HCT116 (cell line): ENCODE measurements around the gene FCHSD2. TPM values are rescaled to one million over a fixed set of nuclear protein-coding genes. Genes with fewer than 3 reads are reported as not detected.

Experiments used
- ATAC-seq: fragments of 200-7000 bp; cut with Tn5 transposase; 2 replicates; pipeline ENCODE4 v1.9.1; 2020; ENCODE audit warnings: mild to moderate bottlenecking, moderate library complexity
- BruUV-seq: library from RNA; stranded (reverse); fragments of 400-500 nt; replicated peaks from 2 replicates; lab custom pipeline; 2021; lab: Mats Ljungman, UMichigan
- CTCF ChIA-PET: fragments of 300-600 bp; sonication (Branson Sonifier 250); formaldehyde crosslinking; loops from one replicate; lab custom pipeline; 2021; ENCODE audit warnings: antibody characterized with exemption; lab: Charles Lee
- POLR2A ChIA-PET: fragments of 300-600, 350-600 bp; sonication (Branson Sonifier 250); formaldehyde crosslinking; loops from one replicate; lab custom pipeline; 2021; ENCODE audit warnings: antibody characterized with exemption; lab: Charles Lee
- RAD21 ChIA-PET, 2 experiments: fragments of 300-600 bp; sonication (Branson Sonifier 250); formaldehyde crosslinking; loops; one replicate each; lab custom pipeline; 2023; ENCODE audit warnings: low total read pairs in 2 of 2; ENCODE audit not compliant: uncharacterized antibody in 2 of 2, unreplicated experiment in 2 of 2, low non-redundant PET in 1 of 2; lab: Charles Lee
- DNase-seq: peaks from one replicate; pipeline ENCODE4 v3.0.0-alpha.2; 2010; ENCODE audit warnings: low read depth, low spot score
- H2AFZ ChIP-seq: fragments of 200-600 bp; shearing (Covaris generic), sonication (generic); 2 replicates; pipeline ENCODE4 v1.6.1; 2017; ENCODE audit warnings: low read depth, mixed run types, mixed read lengths, antibody characterized with exemption, low read length; ENCODE audit not compliant: poor library complexity, severe bottlenecking
- H3K27ac ChIP-seq: 2 replicates; pipeline ENCODE4 v1.5.1; 2012; ENCODE audit warnings: low read depth, low read length
- H3K27me3 ChIP-seq: fragments of 200-600 bp; sonication (generic); 2 replicates; pipeline ENCODE4 v1.6.1; 2016; ENCODE audit warnings: mixed run types, low read length, mixed read lengths; ENCODE audit not compliant: insufficient read depth
- H3K36me3 ChIP-seq, 2 experiments: fragments of 200-500 bp in 1 of 2; fragments of 200-600 bp in 1 of 2; sonication (Bioruptor generic) in 1 of 2; sonication (generic) in 1 of 2; 2 replicates each; pipeline versions ENCODE4 v1.5.1 to v1.6.1; 2014 to 2016; ENCODE audit warnings: low read length in 2 of 2, inconsistent platforms in 1 of 2, mixed read lengths in 1 of 2, mixed run types in 1 of 2; ENCODE audit not compliant: insufficient read depth in 2 of 2, control insufficient read depth in 1 of 2
- H3K4me1 ChIP-seq, 2 experiments: fragments of 200-600 bp in 1 of 2; sonication (generic) in 1 of 2; 2 replicates each; pipeline versions ENCODE4 v1.5.1 to v1.6.1; 2012 to 2017; ENCODE audit warnings: low read length in 2 of 2, inconsistent platforms in 1 of 2, mild to moderate bottlenecking in 1 of 2, mixed read lengths in 1 of 2, mixed run types in 1 of 2, moderate library complexity in 1 of 2; ENCODE audit not compliant: insufficient read depth in 2 of 2, control insufficient read depth in 1 of 2
- H3K4me2 ChIP-seq: fragments of 200-600 bp; sonication (generic); 2 replicates; pipeline ENCODE4 v1.6.1; 2017; ENCODE audit warnings: mixed run types, low read length, mixed read lengths
- H3K4me3 ChIP-seq, 2 experiments: fragments of 200-600 bp in 1 of 2; sonication (generic) in 1 of 2; replicated peaks in 1 of 2; 2 replicates each; pipeline ENCODE4 v1.5.1; 2011 to 2016; ENCODE audit warnings: low read length in 2 of 2, control low read depth in 1 of 2, low read depth in 1 of 2, mild to moderate bottlenecking in 1 of 2, mixed read lengths in 1 of 2, mixed run types in 1 of 2
- H3K79me2 ChIP-seq: fragments of 200-600 bp; sonication (generic); 2 replicates; pipeline ENCODE4 v1.6.1; 2017; ENCODE audit warnings: mild to moderate bottlenecking, mixed run types, low read length, moderate library complexity, mixed read lengths; ENCODE audit not compliant: insufficient read depth
- H3K9ac ChIP-seq: fragments of 200-600 bp; sonication (generic); 2 replicates; pipeline ENCODE4 v1.6.1; 2016; ENCODE audit warnings: low read length, mixed read lengths
- H3K9me2 ChIP-seq: fragments of 200-600 bp; sonication (generic), shearing (Covaris generic); 2 replicates; pipeline ENCODE4 v1.6.1; 2017; ENCODE audit warnings: mixed run types, mild to moderate bottlenecking, moderate library complexity; ENCODE audit not compliant: insufficient read depth
- H3K9me3 ChIP-seq, 2 experiments: fragments of 200-500 bp in 1 of 2; fragments of 200-600 bp in 1 of 2; sonication (Bioruptor generic) in 1 of 2; sonication (generic) in 1 of 2; 2 replicates each; pipeline ENCODE4 v1.6.1; 2014 to 2017; ENCODE audit warnings: low read length in 2 of 2, mixed read lengths in 2 of 2, inconsistent platforms in 1 of 2, low read depth in 1 of 2, mild to moderate bottlenecking in 1 of 2, mixed run types in 1 of 2, moderate library complexity in 1 of 2; ENCODE audit not compliant: control insufficient read depth in 1 of 2, insufficient read depth in 1 of 2
- H4K20me1 ChIP-seq: fragments of 200-600 bp; sonication (generic), shearing (Covaris generic); 2 replicates; pipeline ENCODE4 v1.6.1; 2017; ENCODE audit warnings: mixed run types, mild to moderate bottlenecking, moderate library complexity; ENCODE audit not compliant: insufficient read depth
- ATF3 ChIP-seq: IDR thresholded peaks from 2 replicates; pipeline ENCODE4 v1.6.1; 2012
- CBX3 ChIP-seq: IDR thresholded peaks from 2 replicates; pipeline ENCODE4 v1.6.1; 2012; ENCODE audit warnings: low read depth
- CTCF ChIP-seq, 3 experiments: fragments of 200-600 bp in 1 of 3; sonication (generic) in 1 of 3; IDR thresholded peaks in 2 of 3; conservative IDR thresholded peaks in 1 of 3; 2 replicates each; pipeline ENCODE4 v1.5.1; 2012 to 2017; ENCODE audit warnings: low read depth in 2 of 3, low read length in 2 of 3, antibody characterized with exemption in 1 of 3, borderline replicate concordance in 1 of 3, control low read depth in 1 of 3, mild to moderate bottlenecking in 1 of 3, mixed read lengths in 1 of 3, mixed run types in 1 of 3, moderate library complexity in 1 of 3; ENCODE audit not compliant: insufficient read depth in 1 of 3
- EGR1 ChIP-seq: IDR thresholded peaks from 2 replicates; pipeline ENCODE4 v1.6.1; 2012; ENCODE audit warnings: low read depth
- EZH2phosphoT487 ChIP-seq: fragments of 200-600 bp; IDR thresholded peaks from 2 replicates; pipeline ENCODE4 v1.6.1; 2018; ENCODE audit warnings: antibody characterized with exemption, borderline replicate concordance
- FOSL1 ChIP-seq: IDR thresholded peaks from 2 replicates; pipeline ENCODE4 v1.6.1; 2012; ENCODE audit warnings: low read depth
- JUND ChIP-seq: IDR thresholded peaks from 2 replicates; pipeline ENCODE4 v1.6.1; 2012
- POLR2AphosphoS5 ChIP-seq: IDR thresholded peaks from 2 replicates; pipeline ENCODE4 v1.6.1; 2011; ENCODE audit warnings: mild to moderate bottlenecking, low read depth, low read length, moderate library complexity
- RAD21 ChIP-seq: IDR thresholded peaks from 2 replicates; pipeline ENCODE4 v1.6.1; 2012; ENCODE audit warnings: low read depth, mild to moderate bottlenecking
- REST ChIP-seq: IDR thresholded peaks from 2 replicates; pipeline ENCODE4 v1.6.1; 2012; ENCODE audit warnings: low read depth
- SIN3A ChIP-seq: IDR thresholded peaks from 2 replicates; pipeline ENCODE4 v1.6.1; 2012; ENCODE audit warnings: low read depth
- SP1 ChIP-seq: IDR thresholded peaks from 2 replicates; pipeline ENCODE4 v1.6.1; 2012; ENCODE audit warnings: low read depth
- SRF ChIP-seq: IDR thresholded peaks from 2 replicates; pipeline ENCODE4 v1.6.1; 2012; ENCODE audit warnings: low read depth
- TCF7L2 ChIP-seq: IDR thresholded peaks from 2 replicates; pipeline ENCODE4 v1.7.0; 2011; ENCODE audit warnings: borderline replicate concordance, inconsistent platforms; ENCODE audit not compliant: insufficient read depth, insufficient read length; ENCODE audit errors: extremely low read depth
- ZNF274 ChIP-seq: fragments of 200-500 bp; sonication (Bioruptor generic); IDR thresholded peaks from 2 replicates; pipeline ENCODE4 v1.6.1; 2014; ENCODE audit warnings: mild to moderate bottlenecking, low read depth, low read length, inconsistent platforms
- intact Hi-C: fragments of 100-400 bp; cut with micrococcal nuclease; formaldehyde crosslinking; loops from 2 replicates; pipeline ENCODE4 v1.10.0; 2022
- total RNA-seq: library from RNA; stranded (reverse); gene quantifications from one replicate; pipeline ENCODE4 v1.2.1, GENCODE V29; 2021; ENCODE audit not compliant: unreplicated experiment

Gene FCHSD2
- total RNA-seq, 1 experiment from 2014 or later: 15.0 TPM

- H4K20me1 ChIP-seq: no peaks in the 10 kb centered on the region
- CTCF ChIA-PET: no interaction called here
- peaks cover 2 to 12% of the 10 kb centered on the region in 2 experiments for H3K4me1 ChIP-seq
- no peak for DNase-seq
- TF ChIP-seq FOSL1 (no peak), JUND (no peak)
- no peaks in the 10 kb centered on the region for H3K9me2 ChIP-seq
- H3K36me3 ChIP-seq: no peaks in the 10 kb centered on the region
- H3K9ac ChIP-seq: no peak overlapping the region
- ATAC-seq: no peak
- no peaks in the 10 kb centered on the region for H3K9me3 ChIP-seq
- intact Hi-C loops: no loop called here
- no TSS peak for BruUV-seq
- H3K4me2 ChIP-seq: no peak overlapping the region
- no peaks in the 10 kb centered on the region for H3K79me2 ChIP-seq
- H3K4me3 ChIP-seq: no peak overlapping the region
- POLR2A ChIA-PET: no interaction called here
- H3K27me3 ChIP-seq: no peaks in the 10 kb centered on the region
- H3K27ac ChIP-seq: no peak overlapping the region
- H2AFZ ChIP-seq: no peak overlapping the region
- RAD21 ChIA-PET: no interaction called here
These were observed 315.8 kb downstream of the FCHSD2 start for GRCh38 chr11:72826191-72826941.

- ChIA-PET POLR2A (no interaction called here), CTCF (no interaction called here), RAD21 (no interaction called here)
- DNase-seq (no peak), ATAC-seq (no peak)
- H3K9me3 ChIP-seq: no peaks in the 10 kb centered on the region
- H3K27ac ChIP-seq: no peak overlapping the region
- no peaks in the 10 kb centered on the region for H4K20me1 ChIP-seq
- intact Hi-C loops: no loop called here
- no peaks in the 10 kb centered on the region for H3K27me3 ChIP-seq
- no peak overlapping the region for H3K4me2 ChIP-seq
- no peaks in the 10 kb centered on the region for H3K9me2 ChIP-seq
- H3K36me3 ChIP-seq: no peaks in the 10 kb centered on the region
- BruUV-seq: no TSS peak
- H3K4me1 ChIP-seq: peaks cover 7 to 19% of the 10 kb centered on the region in 2 experiments
- no peak overlapping the region for H3K4me3 ChIP-seq
- no peaks in the 10 kb centered on the region for H3K79me2 ChIP-seq
- H3K9ac ChIP-seq: no peak overlapping the region
- no peak overlapping the region for H2AFZ ChIP-seq
- TF ChIP-seq SIN3A (no peak), REST (no peak), EZH2phosphoT487 (no peak), CBX3 (no peak), ZNF274 (no peak), ATF3 (no peak), RAD21 (no peak), JUND (no peak), SP1 (no peak), TCF7L2 (no peak), FOSL1 (no peak), CTCF (IDR thresholded peaks at IDR 0.05 in 2 of 3, conservative IDR thresholded peaks at IDR 0.05 in 1 of 3; ENCODE audit: borderline replicate concordance in 1 of 3, insufficient read depth in 1 of 3, low read depth in 2 of 3, low read length in 2 of 3) (no peak), SRF (no peak), POLR2AphosphoS5 (no peak), EGR1 (no peak)
These were observed 316.5 kb downstream of the FCHSD2 start for GRCh38 chr11:72825661-72826060.
